HS-27A (cell line): ENCODE data around the gene SLC31A2.
"Not testable (repeated sequence)": the region's sequence is repeated elsewhere in the genome, so short reads cannot be mapped to it uniquely, and the experiment has no call there.

Experiments
- DNase-seq: peaks from one replicate; pipeline ENCODE4 v3.0.0-alpha.2; 2012; ENCODE audit warnings: low read depth, missing footprints

Gene SLC31A2

DNA sequence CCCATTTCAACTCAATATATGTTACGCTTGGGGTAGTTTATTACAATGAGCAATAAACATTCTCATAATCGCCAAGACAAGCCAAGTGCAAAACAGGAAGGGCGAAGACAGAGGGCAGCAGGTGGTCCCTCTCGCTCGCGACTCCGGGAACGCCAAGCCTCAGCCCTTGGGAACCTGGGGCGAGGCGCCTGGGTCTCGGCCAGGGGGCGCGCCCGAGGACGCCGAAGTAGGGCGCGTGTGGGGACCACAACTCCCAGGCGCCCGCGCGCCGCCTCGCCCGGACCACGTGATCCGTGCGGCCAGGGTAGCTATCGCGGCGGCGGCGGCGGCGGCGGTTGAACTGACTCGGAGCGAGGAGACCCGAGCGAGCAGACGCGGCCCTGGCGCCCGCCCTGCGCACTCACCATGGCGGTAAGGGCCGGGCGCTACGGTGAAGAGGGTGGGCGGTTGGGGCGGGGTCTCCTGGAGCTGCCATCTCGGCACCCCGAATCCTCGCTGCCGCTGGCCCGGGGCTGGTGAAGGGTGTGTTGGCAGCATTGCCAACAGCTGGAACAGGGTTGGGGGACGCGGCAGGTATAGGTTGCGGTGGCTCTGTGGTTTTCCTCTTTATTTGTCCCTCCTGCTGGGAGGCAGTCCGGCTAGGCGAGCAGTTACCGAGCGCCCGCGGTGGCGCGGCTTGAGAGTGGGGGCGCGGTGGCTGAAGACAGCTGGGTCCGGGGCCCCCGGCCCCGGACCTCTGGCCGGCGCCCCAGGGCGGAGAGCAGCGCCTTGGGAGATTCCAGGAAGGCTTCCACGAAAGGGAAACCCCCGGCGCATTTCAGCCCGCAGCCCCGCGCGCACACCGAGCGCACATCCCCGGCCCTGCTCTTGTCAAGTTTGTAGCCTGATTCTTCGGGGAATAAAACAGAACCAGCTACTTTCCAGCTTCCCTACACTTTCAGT is at the start of gene SLC31A2:
TSS of gene SLC31A2 (plus strand) at position 338 of the 942 bp plus-strand sequence. CDS start at position 406, 68 bp downstream.
- DNase-seq = peak; percentile 38

DNA sequence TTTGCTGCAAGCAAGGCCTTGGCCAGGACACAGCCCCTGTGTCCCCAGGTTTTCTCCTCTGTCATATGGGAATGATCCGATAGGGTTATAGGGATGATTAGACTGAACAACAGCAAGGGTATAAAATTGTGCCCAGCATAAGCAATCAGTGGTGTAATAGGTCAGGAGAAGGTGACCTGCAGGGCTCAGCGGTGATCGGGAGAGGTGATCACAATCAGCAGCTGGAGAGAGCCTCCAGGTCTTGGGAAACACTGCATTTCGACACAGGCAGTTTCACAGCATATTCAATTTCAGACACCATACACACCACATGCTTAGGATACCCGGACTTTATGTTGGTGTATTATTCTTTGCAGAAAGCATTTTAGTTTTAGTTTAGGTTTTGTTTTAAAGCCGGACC is 45.5 kb upstream of the SLC31A2 start:
- DNase-seq = not testable (repeated sequence)

- peak; percentile 1 for DNase-seq
Measured at GRCh38 chr9:113111065-113111951, 39.5 kb upstream of the SLC31A2 start.

GRCh38 chr9:113112706-113113510 is 37.9 kb upstream of the SLC31A2 start:
- DNase-seq = peak; percentile 2

DNA sequence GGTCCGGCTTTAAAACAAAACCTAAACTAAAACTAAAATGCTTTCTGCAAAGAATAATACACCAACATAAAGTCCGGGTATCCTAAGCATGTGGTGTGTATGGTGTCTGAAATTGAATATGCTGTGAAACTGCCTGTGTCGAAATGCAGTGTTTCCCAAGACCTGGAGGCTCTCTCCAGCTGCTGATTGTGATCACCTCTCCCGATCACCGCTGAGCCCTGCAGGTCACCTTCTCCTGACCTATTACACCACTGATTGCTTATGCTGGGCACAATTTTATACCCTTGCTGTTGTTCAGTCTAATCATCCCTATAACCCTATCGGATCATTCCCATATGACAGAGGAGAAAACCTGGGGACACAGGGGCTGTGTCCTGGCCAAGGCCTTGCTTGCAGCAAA is 32.0 kb upstream of the SLC31A2 start:
- not testable (repeated sequence) for DNase-seq

DNA sequence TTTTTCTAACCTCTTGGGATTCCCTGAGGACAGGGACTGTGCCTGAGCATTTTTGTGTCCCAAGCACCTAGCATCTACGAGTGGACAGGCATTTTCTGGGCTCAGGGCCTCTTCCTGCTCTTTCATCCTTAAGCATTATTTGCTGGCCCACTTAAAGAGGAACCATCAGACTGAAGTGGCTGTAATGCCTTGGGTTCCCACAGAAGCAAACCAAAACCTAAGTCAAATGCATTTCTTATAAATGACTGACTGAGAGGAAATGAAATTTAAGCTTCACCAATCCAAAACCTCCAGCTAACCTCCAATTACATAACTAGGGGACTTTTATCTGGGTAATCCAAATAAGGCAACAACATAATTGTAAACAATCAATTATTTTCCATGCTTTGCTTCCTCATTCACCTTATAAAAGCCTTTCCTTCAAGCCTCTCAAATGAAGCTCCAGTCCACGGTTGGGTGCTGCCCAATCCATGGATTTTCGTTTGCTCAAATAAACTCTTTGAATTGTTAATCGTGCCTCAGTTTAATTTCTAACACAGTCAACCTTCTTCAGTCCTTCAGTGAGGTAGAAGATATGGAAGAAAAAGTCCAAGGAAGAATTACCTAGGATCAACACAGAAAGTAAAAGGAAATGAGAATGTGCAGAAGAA is 25.3 kb upstream of the SLC31A2 start:
- DNase-seq = no peak

DNA sequence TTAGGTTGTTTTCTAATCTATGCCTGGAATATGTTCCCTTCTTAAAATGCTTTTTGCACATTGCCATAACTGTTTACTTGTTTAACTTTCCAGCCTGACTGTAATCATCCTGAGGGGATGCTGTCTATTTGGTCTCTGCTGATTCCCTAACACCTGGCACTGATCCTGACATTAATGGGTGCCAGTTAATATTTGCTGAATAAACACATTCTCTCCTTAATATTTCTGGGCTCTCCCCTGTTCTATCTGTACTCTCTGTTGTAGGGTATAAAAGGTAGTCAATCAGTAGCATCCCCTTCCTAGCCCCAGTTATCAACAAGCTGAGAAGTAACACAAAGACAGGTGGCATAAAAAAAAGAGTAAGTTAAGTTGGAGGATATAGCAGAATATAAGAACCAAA is 21.3 kb upstream of the SLC31A2 start:
- DNase-seq = no peak

DNA sequence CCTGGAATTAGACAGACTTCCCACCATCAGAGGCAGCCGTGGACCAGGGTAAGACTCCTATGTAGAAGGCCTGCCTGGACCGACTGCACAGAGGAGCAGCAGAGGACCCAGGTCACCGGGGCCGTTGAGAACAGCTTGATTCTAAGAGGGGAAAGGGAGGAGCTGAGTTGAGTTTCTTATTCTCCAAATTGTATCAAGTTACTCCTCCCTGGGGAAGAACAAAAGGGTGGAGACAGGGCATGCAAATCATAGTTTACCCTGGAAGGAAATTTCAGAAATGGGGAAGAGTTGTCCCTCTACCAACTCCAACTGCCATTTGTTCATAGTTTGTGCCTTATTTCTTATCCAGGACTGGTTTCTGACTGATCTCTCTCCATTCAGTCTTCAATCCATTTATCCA is 20.9 kb upstream of the SLC31A2 start:
- no peak for DNase-seq

DNA sequence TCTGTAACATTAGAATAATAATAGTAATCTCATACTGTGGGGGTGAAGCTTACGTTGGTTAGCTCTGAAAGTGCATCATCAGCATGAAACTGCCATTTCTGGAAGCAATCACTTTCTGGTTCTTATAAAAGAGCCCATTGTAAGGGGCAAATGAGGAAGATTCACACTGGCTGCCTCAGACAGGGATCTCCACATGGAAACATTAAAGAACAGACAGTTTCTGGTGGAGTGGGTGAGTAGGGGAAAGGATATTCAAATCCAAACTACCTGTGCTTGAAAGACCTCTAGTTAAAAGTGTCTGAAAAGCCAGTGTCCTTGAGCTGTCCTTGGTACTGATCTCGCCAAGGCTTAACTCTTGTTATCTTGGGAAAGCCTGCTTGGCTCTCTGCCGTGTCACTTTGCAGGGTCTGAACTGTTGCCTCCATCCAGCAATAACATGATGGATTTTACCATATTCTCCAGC is 19.1 kb upstream of the SLC31A2 start:
- DNase-seq = no peak

DNA sequence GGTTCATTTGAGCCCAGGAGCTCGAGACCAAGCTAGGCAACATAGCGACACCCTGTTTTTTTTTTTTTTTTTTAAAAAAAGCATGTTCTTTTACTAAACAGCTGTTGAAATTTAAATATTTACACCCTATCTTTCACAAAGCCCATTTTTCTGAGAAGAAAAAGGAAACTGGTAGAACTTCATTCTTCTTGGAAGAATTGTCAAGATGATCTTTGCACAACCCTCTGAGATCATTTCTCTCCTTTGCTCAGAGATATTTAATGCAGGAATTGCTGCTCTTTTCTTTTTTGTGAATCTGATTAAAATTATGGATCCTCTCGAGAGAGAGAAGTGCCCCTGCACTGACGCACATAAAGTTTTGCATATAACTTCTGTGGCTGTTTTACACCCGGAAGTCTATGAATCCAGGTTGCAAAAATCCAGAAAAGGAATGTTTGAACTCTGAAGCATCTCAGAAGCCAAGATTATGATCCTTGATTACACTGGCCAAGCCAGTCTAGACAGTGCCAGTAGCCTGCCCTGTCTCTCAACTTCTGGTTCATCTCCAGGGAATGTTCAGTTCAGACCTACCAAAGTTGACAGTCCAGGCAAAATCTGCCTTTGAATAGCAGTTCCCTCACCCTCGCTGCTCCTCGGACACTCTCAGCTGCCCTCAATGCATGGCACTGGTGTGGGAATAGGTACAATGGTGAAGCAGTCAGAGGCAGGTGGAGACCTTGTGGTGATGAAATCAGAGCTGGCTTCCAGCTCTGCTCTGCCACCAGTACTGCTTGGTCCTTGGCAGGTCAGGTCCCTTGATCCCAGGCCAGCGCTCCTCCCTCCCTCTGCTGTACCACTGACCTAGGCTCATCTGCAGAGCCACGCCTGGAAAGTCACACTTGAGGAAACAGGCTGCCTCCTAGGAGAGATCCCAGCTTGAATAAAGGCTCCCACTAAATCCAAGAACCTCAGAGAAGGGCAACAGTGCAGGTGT is 13.3 kb upstream of the SLC31A2 start:
- DNase-seq = no peak

GRCh38 chr9:113138760-113139159 is 12.0 kb upstream of the SLC31A2 start:
- no peak for DNase-seq

GRCh38 chr9:113139225-113139829 is 11.5 kb upstream of the SLC31A2 start:
- DNase-seq = no peak

GRCh38 chr9:113139953-113140352 is 10.9 kb upstream of the SLC31A2 start:
- no peak for DNase-seq

GRCh38 chr9:113140896-113141295 is 9.9 kb upstream of the SLC31A2 start:
- DNase-seq = not testable (repeated sequence)

- no peak for DNase-seq
Measured at GRCh38 chr9:113143432-113144227, 7.2 kb upstream of the SLC31A2 start.

- no peak for DNase-seq
Measured at GRCh38 chr9:113148372-113148705, 2.5 kb upstream of the SLC31A2 start.

GRCh38 chr9:113148781-113149510 is 1.9 kb upstream of the SLC31A2 start:
- DNase-seq = no peak

- DNase-seq = not testable (repeated sequence)
Measured at GRCh38 chr9:113149561-113149960, 1.2 kb upstream of the SLC31A2 start.
